Measurements from ENCODE around the gene MPO.

DNA sequence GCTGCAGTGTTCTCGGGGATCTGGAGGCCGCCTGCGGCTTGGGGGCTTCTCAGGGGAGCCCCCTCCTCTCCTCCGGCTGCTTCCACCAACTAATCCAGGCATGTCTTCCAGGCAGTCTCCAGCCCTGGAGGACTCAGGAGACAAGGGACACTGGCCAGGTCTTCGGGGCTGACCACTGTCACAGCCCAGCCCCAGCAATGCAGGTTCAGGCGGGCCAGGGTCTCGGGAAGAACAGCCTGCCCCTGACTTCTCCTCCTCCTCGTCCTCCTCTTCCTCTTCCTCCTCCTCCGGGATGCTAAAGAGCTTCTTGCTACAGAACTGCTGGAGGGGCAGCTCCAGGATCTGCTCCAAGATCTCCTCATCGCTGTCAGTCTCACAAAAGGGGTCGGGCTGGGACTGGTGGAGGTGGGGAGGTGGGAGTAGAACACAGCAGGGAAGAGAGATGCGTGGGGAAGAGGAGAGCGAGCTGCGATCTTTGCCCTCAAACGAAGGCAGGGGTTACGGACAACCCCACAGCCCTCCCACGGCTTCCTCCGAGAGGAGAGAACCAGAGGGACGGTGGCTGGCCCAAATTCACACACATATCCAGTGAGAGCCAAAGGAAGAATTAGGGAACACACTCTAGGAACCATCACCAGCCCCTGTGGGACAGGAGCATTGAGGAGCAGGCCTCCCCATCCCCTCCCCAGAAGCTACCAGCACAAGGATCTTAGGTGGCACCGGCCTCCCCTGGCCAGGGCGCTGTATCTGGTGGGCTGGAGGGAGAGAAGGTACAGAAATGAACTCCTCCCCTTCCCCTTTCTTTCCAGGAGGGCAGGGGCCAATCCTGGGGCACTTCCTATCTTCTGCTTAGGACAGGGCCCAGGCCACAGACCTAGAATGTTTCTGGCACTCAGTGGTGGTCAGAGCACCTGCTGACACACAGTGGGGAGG is 28.5 kb upstream of the MPO start:
- TF ChIP-seq, protein P1, sequence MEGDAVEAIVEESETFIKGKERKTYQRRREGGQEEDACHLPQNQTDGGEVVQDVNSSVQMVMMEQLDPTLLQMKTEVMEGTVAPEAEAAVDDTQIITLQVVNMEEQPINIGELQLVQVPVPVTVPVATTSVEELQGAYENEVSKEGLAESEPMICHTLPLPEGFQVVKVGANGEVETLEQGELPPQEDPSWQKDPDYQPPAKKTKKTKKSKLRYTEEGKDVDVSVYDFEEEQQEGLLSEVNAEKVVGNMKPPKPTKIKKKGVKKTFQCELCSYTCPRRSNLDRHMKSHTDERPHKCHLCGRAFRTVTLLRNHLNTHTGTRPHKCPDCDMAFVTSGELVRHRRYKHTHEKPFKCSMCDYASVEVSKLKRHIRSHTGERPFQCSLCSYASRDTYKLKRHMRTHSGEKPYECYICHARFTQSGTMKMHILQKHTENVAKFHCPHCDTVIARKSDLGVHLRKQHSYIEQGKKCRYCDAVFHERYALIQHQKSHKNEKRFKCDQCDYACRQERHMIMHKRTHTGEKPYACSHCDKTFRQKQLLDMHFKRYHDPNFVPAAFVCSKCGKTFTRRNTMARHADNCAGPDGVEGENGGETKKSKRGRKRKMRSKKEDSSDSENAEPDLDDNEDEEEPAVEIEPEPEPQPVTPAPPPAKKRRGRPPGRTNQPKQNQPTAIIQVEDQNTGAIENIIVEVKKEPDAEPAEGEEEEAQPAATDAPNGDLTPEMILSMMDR (IDR thresholded peaks at IDR 0.05; ENCODE audit: extremely low read depth in 1 of 2, insufficient read depth in 1 of 2, low read depth in 1 of 2, low read length in 2 of 2): no peak
- TF ChIP-seq POLR2A (IDR thresholded peaks at IDR 0.05; ENCODE audit: low read depth, low read length): no peak

Data from endothelial cell of umbilical vein (primary cell).